Fibroblast of skin of scalp (primary cell): ENCODE data around the gene JOSD2.
A peak's percentile ranks its signal among the peaks of the same experiment; 100 is the strongest.
"Not testable (repeated sequence)": the region's sequence is repeated elsewhere in the genome, so short reads cannot be mapped to it uniquely, and the experiment has no call there.

ENCODE experiments used
- DNase-seq: peaks from one replicate; pipeline ENCODE4 v3.0.0-alpha.2; 2013

Gene JOSD2

DNA sequence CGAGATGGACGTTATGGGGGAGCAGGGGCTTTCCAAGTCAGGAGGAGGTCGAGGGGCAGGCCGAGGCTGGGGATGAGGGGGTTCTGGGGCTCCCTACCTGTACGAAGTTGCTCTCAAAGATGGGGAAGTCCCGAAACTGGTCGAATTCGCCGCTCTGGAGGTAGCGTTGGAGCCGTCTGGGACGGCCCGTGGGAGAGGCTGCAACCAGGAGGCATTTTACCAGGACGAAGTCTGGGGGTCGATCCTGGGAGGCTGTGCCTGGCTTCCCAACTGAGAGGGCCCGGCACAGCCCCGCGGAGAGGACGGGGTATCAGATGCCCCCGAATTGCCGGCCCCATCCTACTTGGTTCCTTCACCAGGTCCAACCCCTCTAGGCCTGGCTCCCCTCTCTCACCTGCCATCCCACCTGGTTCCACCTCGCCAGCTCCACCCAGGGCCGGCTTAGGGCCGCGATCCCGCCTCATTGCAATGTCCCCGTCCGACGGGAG lies 35.2 kb downstream of the JOSD2 start:
- no peak for DNase-seq

- no peak for DNase-seq
Observed at GRCh38 chr19:50475101-50475568, 35.9 kb downstream of the JOSD2 start.

GRCh38 chr19:50473336-50473735 lies 37.7 kb downstream of the JOSD2 start:
- DNase-seq = not testable (repeated sequence)

DNA sequence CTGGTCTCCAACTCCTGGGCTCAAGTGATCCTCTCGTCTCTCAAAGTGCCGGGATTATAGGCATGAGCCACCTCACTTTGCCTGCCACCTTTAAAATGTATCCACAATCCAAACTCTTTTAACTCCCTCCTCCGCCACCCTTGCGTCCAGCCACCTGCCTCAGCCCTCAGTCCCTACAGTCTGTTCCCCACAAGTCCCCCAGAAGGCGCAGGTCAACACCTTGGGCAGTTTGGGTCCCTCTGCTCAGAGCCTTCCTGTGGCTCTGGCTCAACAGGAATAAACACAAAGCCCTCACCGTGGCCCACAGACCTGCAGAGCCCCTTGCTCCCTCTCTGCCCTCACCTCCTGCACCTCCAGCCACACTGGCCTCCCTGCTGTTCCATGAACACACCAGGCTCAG lies 42.2 kb downstream of the JOSD2 start:
- DNase-seq = no peak

DNA sequence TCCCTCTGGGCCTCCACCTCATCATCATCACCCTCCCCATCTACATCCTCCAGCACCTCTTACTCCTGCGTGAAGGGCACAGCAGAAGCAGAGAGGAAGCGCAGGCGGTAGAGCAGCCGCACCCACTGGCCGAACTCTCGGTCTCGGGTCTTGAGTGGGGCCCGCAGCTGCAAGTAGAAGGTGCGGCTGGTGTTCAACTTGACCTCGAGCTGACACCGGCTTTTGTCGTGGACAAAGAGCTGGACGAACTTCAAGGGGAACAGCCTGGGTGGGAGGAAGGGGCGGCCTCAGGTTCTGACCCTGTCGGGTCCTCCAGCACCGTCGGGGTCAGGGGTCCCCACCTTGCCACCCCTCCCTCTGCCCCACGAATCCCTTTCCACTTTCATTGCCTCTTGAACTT lies 43.4 kb downstream of the JOSD2 start:
- DNase-seq = no peak

- no peak for DNase-seq
Observed at GRCh38 chr19:50466706-50467039, 44.3 kb downstream of the JOSD2 start.

DNA sequence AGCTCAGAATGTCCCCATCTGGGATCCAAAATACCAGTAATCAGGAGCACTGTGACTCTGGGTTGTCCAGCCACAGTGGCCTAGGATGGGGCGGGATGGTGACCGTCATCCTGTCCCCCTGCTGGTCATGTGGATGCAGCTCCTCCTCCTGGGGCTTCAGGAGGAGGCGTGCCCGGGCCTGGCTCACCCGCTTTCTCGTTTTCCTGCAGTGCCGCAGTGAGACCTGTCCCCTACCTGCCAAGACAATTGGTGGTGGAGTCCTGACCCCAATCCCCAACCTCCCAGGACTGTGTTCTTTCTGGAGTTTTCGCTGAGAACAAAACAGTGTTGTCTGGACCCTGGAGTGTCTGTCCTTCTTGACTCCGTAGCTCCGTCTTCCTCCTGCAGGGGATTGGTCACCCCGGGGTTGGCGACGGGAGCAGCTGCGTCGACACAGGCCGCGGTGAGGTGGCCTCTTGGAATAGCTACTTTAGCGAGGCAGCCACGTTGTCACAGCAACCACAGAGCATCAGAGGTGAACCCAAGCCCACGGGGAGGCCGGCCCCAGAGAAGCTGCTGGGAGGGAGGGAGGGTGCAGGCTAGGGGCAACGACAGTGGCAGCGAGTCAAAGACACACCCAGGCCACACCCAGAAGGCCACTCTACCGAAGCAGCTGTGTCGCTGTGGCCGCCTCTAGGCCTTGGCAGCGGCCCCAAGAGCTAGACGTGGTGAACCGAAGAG lies 44.8 kb downstream of the JOSD2 start:
- DNase-seq = peak; percentile 9

GRCh38 chr19:50465000-50465399 lies 46.0 kb downstream of the JOSD2 start:
- DNase-seq = no peak

GRCh38 chr19:50464348-50464747 lies 46.6 kb downstream of the JOSD2 start:
- no peak for DNase-seq

DNA sequence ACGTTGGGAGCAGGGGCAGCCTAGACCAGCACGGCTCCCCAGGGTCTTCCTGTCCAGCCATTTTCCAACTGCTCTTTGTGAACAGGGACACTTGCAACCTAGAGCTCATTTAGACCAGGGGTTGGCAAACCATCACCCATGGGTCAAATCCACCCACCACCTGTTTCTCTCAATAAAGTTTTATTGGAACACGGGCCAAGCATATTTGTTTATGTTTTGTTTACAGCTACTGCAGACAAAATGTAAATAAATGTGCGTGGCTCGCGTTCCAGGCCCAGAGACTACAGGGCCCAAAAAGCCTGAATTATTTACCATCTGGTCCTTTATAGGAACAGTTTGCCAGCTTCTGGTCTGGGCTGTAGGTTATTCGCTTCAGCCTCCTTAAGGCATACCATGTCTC lies 48.0 kb downstream of the JOSD2 start:
- DNase-seq = no peak

- peak; percentile 57 for DNase-seq
Observed at GRCh38 chr19:50461066-50461875, 49.7 kb downstream of the JOSD2 start.

DNA sequence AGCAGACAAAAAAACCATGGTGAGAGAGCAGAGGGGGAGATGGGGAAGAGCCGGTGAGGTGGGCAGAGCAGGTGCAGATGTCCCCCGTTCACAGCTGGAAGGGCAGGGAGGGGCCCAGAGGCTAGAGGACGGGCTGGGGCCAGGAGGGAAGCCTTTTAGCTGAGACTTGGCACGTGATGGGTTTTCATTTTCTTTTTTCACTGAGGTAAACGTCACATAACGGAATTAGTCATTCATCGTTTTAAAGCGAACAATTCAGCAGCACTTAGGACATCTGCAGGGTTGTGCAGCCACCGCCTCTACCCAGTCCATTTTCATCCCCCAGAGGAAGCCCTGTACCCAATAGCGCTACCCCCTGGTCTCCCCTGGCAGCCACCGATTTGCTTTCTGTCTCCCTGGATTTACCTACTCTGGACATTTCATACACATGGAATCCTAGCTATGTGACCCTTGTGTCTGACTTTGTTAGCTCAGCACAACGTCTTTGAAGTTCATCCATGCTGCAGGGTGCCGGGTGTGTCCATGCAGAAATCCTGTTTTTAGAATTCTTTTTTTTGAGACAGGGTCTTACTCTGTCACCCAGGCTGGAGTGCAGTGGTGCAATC lies 50.7 kb downstream of the JOSD2 start:
- peak; percentile 5 for DNase-seq

DNA sequence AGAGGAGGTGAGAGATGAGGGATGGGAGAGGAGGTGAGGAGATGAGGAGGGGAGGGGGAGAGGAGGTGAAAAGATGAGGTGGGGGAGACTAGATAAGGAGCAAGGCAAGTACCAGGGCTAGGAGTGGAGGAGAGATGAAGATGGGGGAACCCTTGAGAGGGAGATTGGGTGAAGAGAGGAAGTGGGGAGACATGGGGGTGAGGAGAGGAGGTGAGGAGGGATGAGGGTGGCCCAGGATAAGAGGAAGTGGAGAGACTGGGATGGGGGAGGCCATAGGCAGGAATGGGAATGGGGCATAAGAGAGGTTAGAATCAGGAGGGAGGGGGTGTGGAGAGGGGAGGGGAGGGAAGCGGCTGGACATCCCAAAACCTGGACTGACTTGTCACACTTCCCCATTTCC lies 51.4 kb downstream of the JOSD2 start:
- DNase-seq = no peak

- no peak for DNase-seq
Observed at GRCh38 chr19:50459067-50459456, 51.9 kb downstream of the JOSD2 start.

DNA sequence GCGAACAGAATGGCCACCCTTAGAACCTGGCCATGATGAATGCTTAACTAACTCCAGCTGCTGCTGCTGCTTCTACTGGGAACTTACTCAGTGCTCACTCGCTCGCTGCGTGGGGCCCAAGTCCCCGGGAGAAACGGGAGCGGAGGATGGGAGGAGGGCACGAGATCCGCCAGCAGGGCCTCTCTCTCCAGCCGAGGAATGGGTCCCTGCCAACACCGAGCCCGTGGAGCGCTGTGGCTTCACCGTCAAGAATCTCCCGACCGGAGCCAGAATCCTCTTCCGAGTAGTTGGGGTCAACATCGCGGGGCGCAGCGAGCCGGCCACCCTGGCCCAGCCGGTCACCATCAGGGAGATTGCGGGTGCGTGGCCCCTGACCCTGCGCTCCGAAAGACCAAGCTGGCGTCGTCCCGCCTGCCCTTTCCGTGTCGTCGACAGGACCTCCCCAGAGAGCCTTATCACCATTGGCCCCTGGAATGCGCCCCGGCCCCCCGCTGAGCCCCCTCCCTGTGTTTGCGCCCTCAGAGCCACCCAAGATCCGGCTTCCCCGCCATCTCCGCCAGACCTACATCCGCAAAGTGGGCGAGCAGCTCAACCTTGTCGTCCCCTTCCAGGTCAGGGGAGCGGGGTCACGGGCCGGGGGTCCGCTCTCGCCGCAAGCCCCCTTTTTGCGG lies 52.5 kb downstream of the JOSD2 start:
- DNase-seq = peak; percentile 35

- DNase-seq = no peak
Observed at GRCh38 chr19:50457300-50457699, 53.7 kb downstream of the JOSD2 start.
